ENCODE results near the gene ANKS1A.

Gene ANKS1A

GRCh38 chr6:35027807-35028206 lies 138.8 kb downstream of the ANKS1A start:
- Histone ChIP-seq H3K36me3 (ENCODE audit: control insufficient read depth, insufficient read depth, low read length) (no peaks in the 10 kb centered on the region), H3K27me3 (ENCODE audit: control insufficient read depth, insufficient read depth, low read length) (no peaks in the 10 kb centered on the region), H3K4me1 (ENCODE audit: control insufficient read depth, insufficient read depth, low read length) (peaks cover 6% of the 10 kb centered on the region; the same call in 1 of the 2 replicates), H3K9me3 (ENCODE audit: control insufficient read depth, insufficient read depth, low read length) (no peaks in the 10 kb centered on the region), H3K4me3 (ENCODE audit: low read length) (no peak overlapping the region), H3K27ac (ENCODE audit: low read length) (no peak overlapping the region)
- whole genome bisulfite sequencing (ENCODE audit: insufficient coverage, insufficient read length): no CpG with 5 or more reads among the region's 2 CpGs
- DNase-seq (ENCODE audit: low read depth, low spot score): no peak

- H3K36me3 ChIP-seq (ENCODE audit: control insufficient read depth, insufficient read depth, low read length): no peaks in the 10 kb centered on the region
- no peaks in the 10 kb centered on the region for H3K27me3 ChIP-seq (ENCODE audit: control insufficient read depth, insufficient read depth, low read length)
- H3K4me1 ChIP-seq (ENCODE audit: control insufficient read depth, insufficient read depth, low read length): peaks cover 6% of the 10 kb centered on the region; the same call in 1 of the 2 replicates
- no peak for DNase-seq (ENCODE audit: low read depth, low spot score)
- H3K4me3 ChIP-seq (ENCODE audit: low read length): no peak overlapping the region
- H3K9me3 ChIP-seq (ENCODE audit: control insufficient read depth, insufficient read depth, low read length): no peaks in the 10 kb centered on the region
- H3K27ac ChIP-seq (ENCODE audit: low read length): no peak overlapping the region
- no CpG with 5 or more reads among the region's 9 CpGs for WGBS (ENCODE audit: insufficient coverage, insufficient read length)
These were observed 140.0 kb downstream of the ANKS1A start for GRCh38 chr6:35028781-35029769.

- H3K4me3 ChIP-seq (ENCODE audit: low read length): no peak overlapping the region
- no peaks in the 10 kb centered on the region for H3K27me3 ChIP-seq (ENCODE audit: control insufficient read depth, insufficient read depth, low read length)
- H3K4me1 ChIP-seq (ENCODE audit: control insufficient read depth, insufficient read depth, low read length): peaks cover 9% of the 10 kb centered on the region
- WGBS (ENCODE audit: insufficient coverage, insufficient read length): no CpG with 5 or more reads among the region's 2 CpGs
- no peak for DNase-seq (ENCODE audit: low read depth, low spot score)
- no peaks in the 10 kb centered on the region for H3K36me3 ChIP-seq (ENCODE audit: control insufficient read depth, insufficient read depth, low read length)
- H3K27ac ChIP-seq (ENCODE audit: low read length): no peak overlapping the region
- no peaks in the 10 kb centered on the region for H3K9me3 ChIP-seq (ENCODE audit: control insufficient read depth, insufficient read depth, low read length)
These were observed 141.0 kb downstream of the ANKS1A start for GRCh38 chr6:35030099-35030498.

- H3K27ac ChIP-seq (ENCODE audit: low read length): no peak overlapping the region
- no peak for DNase-seq (ENCODE audit: low read depth, low spot score)
- no CpG with 5 or more reads among the region's 5 CpGs for WGBS (ENCODE audit: insufficient coverage, insufficient read length)
These were observed 142.8 kb downstream of the ANKS1A start for GRCh38 chr6:35031611-35032529.

GRCh38 chr6:35033683-35034082 lies 144.6 kb downstream of the ANKS1A start:
- no peak overlapping the region for H3K4me3 ChIP-seq (ENCODE audit: low read length)
- H3K4me1 ChIP-seq (ENCODE audit: control insufficient read depth, insufficient read depth, low read length): peaks cover 14% of the 10 kb centered on the region
- no CpG with 5 or more reads among the region's 6 CpGs for WGBS (ENCODE audit: insufficient coverage, insufficient read length)
- H3K36me3 ChIP-seq (ENCODE audit: control insufficient read depth, insufficient read depth, low read length): no peaks in the 10 kb centered on the region
- H3K27ac ChIP-seq (ENCODE audit: low read length): no peak overlapping the region
- H3K27me3 ChIP-seq (ENCODE audit: control insufficient read depth, insufficient read depth, low read length): no peaks in the 10 kb centered on the region
- DNase-seq (ENCODE audit: low read depth, low spot score): no peak
- H3K9me3 ChIP-seq (ENCODE audit: control insufficient read depth, insufficient read depth, low read length): no peaks in the 10 kb centered on the region

More at GRCh38 chr6:35031611-35032529, 142.8 kb downstream of the ANKS1A start:
- Histone ChIP-seq H3K4me1 (ENCODE audit: control insufficient read depth, insufficient read depth, low read length) (peaks cover 10% of the 10 kb centered on the region), H3K9me3 (ENCODE audit: control insufficient read depth, insufficient read depth, low read length) (no peaks in the 10 kb centered on the region), H3K36me3 (ENCODE audit: control insufficient read depth, insufficient read depth, low read length) (no peaks in the 10 kb centered on the region), H3K4me3 (ENCODE audit: low read length) (no peak overlapping the region), H3K27me3 (ENCODE audit: control insufficient read depth, insufficient read depth, low read length) (no peaks in the 10 kb centered on the region)

GRCh38 chr6:35034411-35035191 lies 145.5 kb downstream of the ANKS1A start:
- H3K27ac ChIP-seq (ENCODE audit: low read length): no peak overlapping the region
- peaks cover 14% of the 10 kb centered on the region for H3K4me1 ChIP-seq (ENCODE audit: control insufficient read depth, insufficient read depth, low read length)
- no CpG with 5 or more reads among the region's 13 CpGs for WGBS (ENCODE audit: insufficient coverage, insufficient read length)
- no peaks in the 10 kb centered on the region for H3K9me3 ChIP-seq (ENCODE audit: control insufficient read depth, insufficient read depth, low read length)
- no peak overlapping the region for H3K4me3 ChIP-seq (ENCODE audit: low read length)
- H3K27me3 ChIP-seq (ENCODE audit: control insufficient read depth, insufficient read depth, low read length): no peaks in the 10 kb centered on the region
- no peaks in the 10 kb centered on the region for H3K36me3 ChIP-seq (ENCODE audit: control insufficient read depth, insufficient read depth, low read length)
- DNase-seq (ENCODE audit: low read depth, low spot score): no peak

GRCh38 chr6:35035481-35036030 lies 146.5 kb downstream of the ANKS1A start:
- no peaks in the 10 kb centered on the region for H3K27me3 ChIP-seq (ENCODE audit: control insufficient read depth, insufficient read depth, low read length)
- no peaks in the 10 kb centered on the region for H3K36me3 ChIP-seq (ENCODE audit: control insufficient read depth, insufficient read depth, low read length)
- no peak overlapping the region for H3K4me3 ChIP-seq (ENCODE audit: low read length)
- H3K4me1 ChIP-seq (ENCODE audit: control insufficient read depth, insufficient read depth, low read length): peaks cover 14% of the 10 kb centered on the region
- no CpG with 5 or more reads among the region's 5 CpGs for WGBS (ENCODE audit: insufficient coverage, insufficient read length)
- H3K9me3 ChIP-seq (ENCODE audit: control insufficient read depth, insufficient read depth, low read length): no peaks in the 10 kb centered on the region
- no peak for DNase-seq (ENCODE audit: low read depth, low spot score)
- H3K27ac ChIP-seq (ENCODE audit: low read length): no peak overlapping the region

- Histone ChIP-seq H3K27ac (ENCODE audit: low read length) (no peak overlapping the region), H3K9me3 (ENCODE audit: control insufficient read depth, insufficient read depth, low read length) (no peaks in the 10 kb centered on the region), H3K4me1 (ENCODE audit: control insufficient read depth, insufficient read depth, low read length) (peaks cover 14% of the 10 kb centered on the region), H3K36me3 (ENCODE audit: control insufficient read depth, insufficient read depth, low read length) (no peaks in the 10 kb centered on the region), H3K27me3 (ENCODE audit: control insufficient read depth, insufficient read depth, low read length) (no peaks in the 10 kb centered on the region), H3K4me3 (ENCODE audit: low read length) (no peak overlapping the region)
- DNase-seq (ENCODE audit: low read depth, low spot score): no peak
- WGBS (ENCODE audit: insufficient coverage, insufficient read length): no CpG with 5 or more reads among the region's 7 CpGs
These were observed 147.2 kb downstream of the ANKS1A start for GRCh38 chr6:35036059-35036827.

All from iPS DF 6.9 (cell line).